ENCODE data around the gene TRMT11. TPM values are rescaled to one million over a fixed set of nuclear protein-coding genes. Genes with fewer than 3 reads are reported as not detected.

Gene TRMT11
- total and polyA plus RNA-seq, 10 of the 15 experiments (the other 5 are each of a cell fraction or from before 2014, with no cell fraction given) = 34.0 to 81.1 (median 43.7) TPM

GRCh38 chr6:125953502-125953875 lies 32.9 kb upstream of the TRMT11 start:
- no peak for FAIRE-seq

More at GRCh38 chr6:125953502-125953875, 32.9 kb upstream of the TRMT11 start:
- no peaks in the 10 kb centered on the region for H3K9me3 ChIP-seq (replicated peaks; ENCODE audit: control insufficient read depth, insufficient read depth, low read length)
- no TSS peak for BruUV-seq (replicated peaks)
- ChIA-PET SMC1A (ENCODE audit: uncharacterized antibody, unreplicated experiment) (interaction anchor here (0.6 to 9.8 kb wide), 19 partner anchors 9 to 640 kb away, joined by 3 to 179 read pairs (median 6); partner anchors contain the start of gene NCOA7), POLR2A (interaction anchor here (0.8 to 1.1 kb wide), 2 partner anchors 159 to 172 kb away, joined by 3 read pairs; no protein-coding TSS in a partner anchor), RAD21 (ENCODE audit: unreplicated experiment) (interaction anchor here (0.8 to 3.4 kb wide), 15 partner anchors 10 to 643 kb away, joined by 3 to 48 read pairs (median 7); partner anchors contain the start of gene NCOA7), CTCF (interaction anchor here (0.8 to 15.3 kb wide), 27 partner anchors 8 to 649 kb away, joined by 3 to 505 read pairs (median 8); partner anchors contain the start of gene NCOA7)
- no peaks in the 10 kb centered on the region for H4K20me1 ChIP-seq (ENCODE audit: control insufficient read depth, insufficient read depth)
- TF ChIP-seq CTCF (IDR thresholded peaks at IDR 0.05 in 2 of 3, conservative IDR thresholded peaks at IDR 0.05 in 1 of 3; ENCODE audit: control insufficient read depth in 2 of 3, extremely low read depth in 1 of 3, insufficient read depth in 1 of 3, low read depth in 3 of 3, low read length in 3 of 3) (peak; percentile 7 to 24 (median 18); a peak in 2 of 6 replicates), RELA (IDR thresholded peaks at IDR 0.05; ENCODE audit: borderline replicate concordance, partially characterized antibody) (no peak), RAD21 (IDR thresholded peaks at IDR 0.05; ENCODE audit: insufficient read depth, low read depth, low read length) (peak; percentile 47)
- H3K36me3 ChIP-seq (ENCODE audit: control insufficient read depth in 2 of 2, insufficient read depth in 2 of 2, low read length in 1 of 2) = no peaks in the 10 kb centered on the region
- in situ Hi-C loops (cut with MboI) = no loop called here
- H3K27me3 ChIP-seq (replicated peaks in 1 of 2; ENCODE audit: control insufficient read depth in 2 of 2, insufficient read depth in 2 of 2, low read length in 1 of 2) = no peaks in the 10 kb centered on the region
- intact Hi-C loops (cut with micrococcal nuclease; ENCODE audit: unreplicated experiment) = loop anchor here (2.0 kb wide), 1 partner anchor 95 kb away; no protein-coding TSS in a partner anchor
- no peak overlapping the region for H3K27ac ChIP-seq (ENCODE audit: control insufficient read depth, insufficient read depth)
- WGBS (ENCODE audit: insufficient coverage, insufficient replicate concordance, low lambda C conversion rate, missing lambda C conversion rate) = 67% methylated on average over 11 of the region's 11 CpGs
- no peak overlapping the region for H3K9ac ChIP-seq (ENCODE audit: control insufficient read depth, insufficient read depth, low read length)
- peaks cover 17% of the 10 kb centered on the region for H3K79me2 ChIP-seq (ENCODE audit: control insufficient read depth, insufficient read depth, low read length)
- no peak overlapping the region for H3K4me2 ChIP-seq (ENCODE audit: control insufficient read depth, insufficient read depth)
- H2AFZ ChIP-seq (ENCODE audit: control insufficient read depth, low read depth, low read length) = no peak overlapping the region
- no peak overlapping the region for H3K4me3 ChIP-seq
- ATAC-seq = no peak
- peaks cover 7% of the 10 kb centered on the region for H3K4me1 ChIP-seq (ENCODE audit: control insufficient read depth, insufficient read depth, low read length)
- DNase-seq (ENCODE audit: low read depth, low spot score) = no peak
